Measurements from ENCODE around the gene C2CD4C.

DNA sequence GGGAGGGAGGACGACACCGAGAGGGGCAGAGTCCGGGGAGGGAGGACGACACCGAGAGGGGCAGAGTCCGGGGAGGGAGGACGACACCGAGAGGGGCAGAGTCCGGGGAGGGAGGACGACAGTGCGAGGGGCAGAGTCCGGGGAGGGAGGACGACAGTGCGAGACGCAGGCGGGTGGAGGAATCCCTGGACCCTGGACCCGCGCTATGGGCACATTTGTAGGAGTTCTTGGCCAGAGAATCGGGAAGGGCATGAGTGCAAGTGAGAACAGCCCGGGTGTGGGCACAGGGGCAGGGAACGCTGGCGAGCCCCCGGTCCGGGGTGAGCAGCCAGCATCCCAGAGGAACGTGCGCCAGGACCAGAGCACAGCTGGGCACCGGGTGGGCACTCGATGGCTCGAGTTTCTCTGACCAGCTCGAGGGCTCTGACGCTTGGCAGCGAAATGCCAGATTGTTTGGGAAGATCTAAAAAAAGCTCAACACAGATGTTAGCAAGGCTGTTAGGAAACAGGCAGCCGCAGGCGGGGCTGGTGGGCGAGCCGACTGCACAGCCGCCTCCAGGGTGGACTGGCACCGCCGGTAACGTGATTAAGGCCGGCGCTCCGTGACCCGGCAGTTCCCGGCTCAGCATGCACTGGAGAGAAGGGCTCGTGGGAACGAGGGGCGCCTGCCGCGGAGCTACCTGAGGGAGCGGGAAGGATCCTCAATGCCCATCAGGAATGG lies 17.9 kb upstream of the C2CD4C start:
- TF ChIP-seq CTCF (optimal IDR thresholded peaks at IDR 0.05 in 1 of 3, IDR thresholded peaks at IDR 0.05 in 1 of 3, conservative IDR thresholded peaks at IDR 0.05 in 1 of 3; ENCODE audit: extremely low read depth in 1 of 3, insufficient read depth in 2 of 3, low read length in 3 of 3) (no peak), EZH2 (IDR thresholded peaks at IDR 0.05; ENCODE audit: low read length) (no peak)

Data from keratinocyte (primary cell).